Epithelial cell of umbilical artery (primary cell): Measurements from ENCODE around the gene ZNF22. TPM values are rescaled to one million over a fixed set of nuclear protein-coding genes. Genes with fewer than 3 reads are reported as not detected.

Experiments
- total RNA-seq: library from RNA; depleted of rRNA; stranded (reverse); fragments of >200 nt; gene quantifications from 2 replicates; pipeline ENCODE4 v1.2.3, GENCODE V29; 2014

Gene ZNF22
- total RNA-seq, result 40.0 and 54.3 TPM in 2 replicates

DNA sequence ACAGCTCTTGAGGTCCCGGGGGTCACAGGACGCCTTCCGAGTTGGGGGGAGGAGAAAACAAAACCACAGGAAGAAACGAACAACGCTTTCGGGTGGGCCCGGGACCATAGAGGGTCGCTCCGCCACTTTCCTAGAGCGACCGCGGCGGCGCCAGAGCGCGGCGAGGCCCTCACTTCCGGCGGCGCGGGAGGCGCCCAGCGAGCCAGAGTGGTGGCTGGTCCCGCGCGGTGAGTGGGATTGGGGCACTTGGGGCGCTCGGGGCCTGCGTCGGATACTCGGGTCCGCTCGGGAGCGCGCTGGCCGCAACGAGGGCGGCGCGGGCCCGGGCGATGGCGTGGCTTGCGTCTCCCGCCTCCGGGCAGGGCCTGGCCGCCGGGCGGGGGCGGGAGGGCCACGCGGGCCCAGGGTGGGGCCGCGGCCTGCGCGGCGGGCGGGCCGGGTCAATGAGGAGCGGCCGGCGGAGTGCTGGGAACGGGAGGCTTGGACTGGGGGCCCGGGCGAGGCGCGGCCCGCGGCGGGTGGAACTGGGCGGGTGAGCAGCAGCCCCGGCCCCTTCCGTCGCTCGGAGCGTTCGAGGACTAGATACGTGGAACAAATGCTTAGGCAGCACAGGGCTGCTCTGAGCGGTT, at the start of gene ZNF22:
Gene ZNF22 (plus strand): TSS at position 172 of the 629 bp plus-strand sequence. CDS start 2,446 bp downstream, outside the sequence.

GRCh38 chr10:44959247-44960087, 41.3 kb upstream of the ZNF22 start, which contains the start of gene RASSF4:
TSS of gene RASSF4 (plus strand) at chr10:44959802. CDS start at chr10:44970203, 10,401 bp downstream.

GRCh38 chr10:44978570-44979280, 22.0 kb upstream of the ZNF22 start, which contains the start of gene DEPP1:
TSS of gene DEPP1 (minus strand) at chr10:44978809. CDS start at chr10:44978030, 779 bp downstream.

Other genes starting within 250 kb of the ZNF22 start
- not detected in 2 replicates for gene TMEM72, start 89.6 kb upstream of the ZNF22 start, total RNA-seq
- 4.5 and 6.1 TPM in 2 replicates for gene RASSF4, start 41.1 kb upstream of the ZNF22 start, total RNA-seq
- 191 and 220 TPM in 2 replicates for gene DEPP1, start 22.1 kb upstream of the ZNF22 start, total RNA-seq